ENCODE measurements around the gene GPT2. TPM values are rescaled to one million over a fixed set of nuclear protein-coding genes. Genes with fewer than 3 reads are reported as not detected.
A peak's percentile ranks its signal among the peaks of the same experiment; 100 is the strongest.

GPT2 gene
- total RNA-seq, 6 experiments from 2014 or later = 11.5 to 17.4 (median 14.0) TPM

- DNase-seq = no peak
- Mint-ChIP-seq H3K4me1 (ENCODE audit: low read depth) (no peaks in the 10 kb centered on the region), H3K9me3 (no peaks in the 10 kb centered on the region), H3K36me3 (ENCODE audit: low read depth) (no peaks in the 10 kb centered on the region), H3K27ac (no peak overlapping the region), H3K4me3 (no peak overlapping the region), H3K27me3 (ENCODE audit: insufficient read depth) (peaks cover 2% of the 10 kb centered on the region; the same call in 1 of the 2 replicates)
- TF ChIP-seq, protein P1, sequence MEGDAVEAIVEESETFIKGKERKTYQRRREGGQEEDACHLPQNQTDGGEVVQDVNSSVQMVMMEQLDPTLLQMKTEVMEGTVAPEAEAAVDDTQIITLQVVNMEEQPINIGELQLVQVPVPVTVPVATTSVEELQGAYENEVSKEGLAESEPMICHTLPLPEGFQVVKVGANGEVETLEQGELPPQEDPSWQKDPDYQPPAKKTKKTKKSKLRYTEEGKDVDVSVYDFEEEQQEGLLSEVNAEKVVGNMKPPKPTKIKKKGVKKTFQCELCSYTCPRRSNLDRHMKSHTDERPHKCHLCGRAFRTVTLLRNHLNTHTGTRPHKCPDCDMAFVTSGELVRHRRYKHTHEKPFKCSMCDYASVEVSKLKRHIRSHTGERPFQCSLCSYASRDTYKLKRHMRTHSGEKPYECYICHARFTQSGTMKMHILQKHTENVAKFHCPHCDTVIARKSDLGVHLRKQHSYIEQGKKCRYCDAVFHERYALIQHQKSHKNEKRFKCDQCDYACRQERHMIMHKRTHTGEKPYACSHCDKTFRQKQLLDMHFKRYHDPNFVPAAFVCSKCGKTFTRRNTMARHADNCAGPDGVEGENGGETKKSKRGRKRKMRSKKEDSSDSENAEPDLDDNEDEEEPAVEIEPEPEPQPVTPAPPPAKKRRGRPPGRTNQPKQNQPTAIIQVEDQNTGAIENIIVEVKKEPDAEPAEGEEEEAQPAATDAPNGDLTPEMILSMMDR (IDR thresholded peaks at IDR 0.05) = no peak
Observed at GRCh38 chr16:46948548-46949166, 64.5 kb downstream of the GPT2 start.

DNA sequence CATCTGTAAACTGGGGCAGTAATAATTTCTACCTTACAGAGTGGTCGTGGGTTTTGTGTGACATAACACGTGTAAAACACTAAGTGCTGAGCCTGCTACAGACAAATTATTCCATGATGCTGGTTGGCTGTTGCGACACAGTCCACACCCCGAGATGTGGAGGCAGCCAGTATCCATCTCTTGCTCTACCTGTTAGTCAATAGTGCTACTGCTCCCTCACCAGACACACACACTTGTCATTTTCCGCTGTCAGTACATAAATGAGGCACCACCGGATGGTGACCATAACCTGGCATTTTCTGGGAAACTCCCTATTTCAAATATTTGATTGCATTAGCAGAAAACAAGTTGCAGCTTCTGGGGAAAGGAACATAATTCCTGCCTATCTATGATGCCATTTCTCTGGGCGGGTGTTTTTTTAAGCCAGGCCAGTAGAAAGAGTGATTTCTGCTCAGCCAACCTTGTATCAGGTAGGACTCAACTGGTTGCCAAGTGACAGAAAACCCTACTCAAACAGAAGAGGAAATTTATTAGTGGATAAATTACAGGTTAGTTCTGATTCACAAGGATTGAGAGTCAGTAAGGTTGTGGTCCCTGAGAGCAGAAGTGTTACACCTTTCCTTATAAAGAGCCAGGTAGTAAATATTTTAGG lies 65.2 kb downstream of the GPT2 start:
- peaks cover 2% of the 10 kb centered on the region; the same call in 1 of the 2 replicates for H3K27me3 Mint-ChIP-seq (ENCODE audit: insufficient read depth)
- no peak for DNase-seq
- H3K36me3 Mint-ChIP-seq (ENCODE audit: low read depth) = no peaks in the 10 kb centered on the region
- no peak overlapping the region for H3K4me3 Mint-ChIP-seq
- H3K9me3 Mint-ChIP-seq = no peaks in the 10 kb centered on the region
- no peak overlapping the region for H3K27ac Mint-ChIP-seq
- TF ChIP-seq, protein P1 (IDR thresholded peaks at IDR 0.05) = no peak
- H3K4me1 Mint-ChIP-seq (ENCODE audit: low read depth) = no peaks in the 10 kb centered on the region

GRCh38 chr16:46950009-46950408 lies 65.8 kb downstream of the GPT2 start:
- TF ChIP-seq, protein P1 (IDR thresholded peaks at IDR 0.05) = no peak
- H3K27me3 Mint-ChIP-seq (ENCODE audit: insufficient read depth) = peaks cover 2% of the 10 kb centered on the region; the same call in 1 of the 2 replicates
- H3K9me3 Mint-ChIP-seq = no peaks in the 10 kb centered on the region
- H3K27ac Mint-ChIP-seq = no peak overlapping the region
- H3K4me3 Mint-ChIP-seq = no peak overlapping the region
- H3K36me3 Mint-ChIP-seq (ENCODE audit: low read depth) = peaks cover 5% of the 10 kb centered on the region
- DNase-seq = no peak
- H3K4me1 Mint-ChIP-seq (ENCODE audit: low read depth) = no peaks in the 10 kb centered on the region

- H3K4me1 Mint-ChIP-seq (ENCODE audit: low read depth) = peaks cover under 1% of the 10 kb centered on the region; the same call in 1 of the 2 replicates
- no peak for DNase-seq
- H3K27ac Mint-ChIP-seq = no peak overlapping the region
- TF ChIP-seq, protein P1 (IDR thresholded peaks at IDR 0.05) = no peak
- peaks cover 2% of the 10 kb centered on the region; the same call in 1 of the 2 replicates for H3K27me3 Mint-ChIP-seq (ENCODE audit: insufficient read depth)
- H3K9me3 Mint-ChIP-seq = no peaks in the 10 kb centered on the region
- H3K4me3 Mint-ChIP-seq = no peak overlapping the region
- peaks cover 19% of the 10 kb centered on the region for H3K36me3 Mint-ChIP-seq (ENCODE audit: low read depth)
Observed at GRCh38 chr16:46954562-46954961, 70.4 kb downstream of the GPT2 start.

DNA sequence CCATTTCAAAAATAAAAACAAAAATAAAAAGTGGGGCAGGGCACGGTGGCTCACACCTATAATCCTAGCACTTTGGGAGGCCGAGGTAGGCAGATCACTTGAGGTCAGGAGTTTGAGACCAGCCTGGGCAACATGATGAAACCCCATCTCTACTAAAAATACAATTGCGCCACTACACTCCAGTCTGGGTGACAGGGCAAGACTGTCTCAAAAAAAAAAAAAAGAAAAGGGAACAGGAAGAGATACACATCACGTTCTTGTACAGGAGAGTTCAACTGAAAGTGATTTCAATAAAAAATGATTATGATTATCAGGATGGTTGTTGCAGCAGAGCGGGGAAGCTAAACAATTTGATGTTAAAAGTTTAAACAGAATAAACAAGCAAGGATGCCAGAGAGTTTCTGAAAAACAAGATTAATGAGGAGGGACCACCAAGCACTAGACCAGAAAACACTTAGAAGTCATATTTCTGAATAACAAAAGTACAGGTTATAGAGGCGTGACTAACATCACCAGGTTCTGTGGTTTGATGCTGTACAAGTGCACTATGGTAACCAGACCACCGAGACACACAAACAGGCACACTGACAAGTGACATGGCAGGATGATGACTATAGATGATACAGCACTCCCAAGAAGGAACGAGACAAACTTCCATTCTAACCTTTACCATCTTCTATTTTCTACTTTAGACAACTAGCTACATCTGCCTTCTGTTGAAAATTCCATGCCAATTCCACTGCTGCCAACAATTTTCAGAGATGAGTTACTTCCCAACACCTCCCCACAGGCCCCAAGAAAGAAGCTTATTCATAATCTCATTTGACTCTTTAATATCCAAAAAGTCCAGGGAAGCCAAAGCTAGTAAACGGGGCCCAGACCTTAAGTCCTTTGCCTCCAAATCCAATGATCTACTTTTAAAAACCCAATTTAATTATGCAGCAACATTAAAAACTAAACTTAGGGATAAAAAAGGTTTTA lies 77.5 kb downstream of the GPT2 start:
- TF ChIP-seq, protein P1 (IDR thresholded peaks at IDR 0.05) = no peak
- Mint-ChIP-seq H3K9me3 (no peaks in the 10 kb centered on the region), H3K4me3 (no peak overlapping the region), H3K36me3 (ENCODE audit: low read depth) (peaks cover 25% of the 10 kb centered on the region), H3K27ac (peak overlapping the region; percentile 79), H3K27me3 (ENCODE audit: insufficient read depth) (no peaks in the 10 kb centered on the region), H3K4me1 (ENCODE audit: low read depth) (peaks cover 27% of the 10 kb centered on the region)
- DNase-seq = peak; percentile 29
